HuH-7.5 (cell line): ENCODE measurements around the gene IQCE.

Experiments used
- DNase-seq: peaks from one replicate; pipeline ENCODE4 v3.0.0; 2011; ENCODE audit warnings: low spot score

IQCE gene

DNA sequence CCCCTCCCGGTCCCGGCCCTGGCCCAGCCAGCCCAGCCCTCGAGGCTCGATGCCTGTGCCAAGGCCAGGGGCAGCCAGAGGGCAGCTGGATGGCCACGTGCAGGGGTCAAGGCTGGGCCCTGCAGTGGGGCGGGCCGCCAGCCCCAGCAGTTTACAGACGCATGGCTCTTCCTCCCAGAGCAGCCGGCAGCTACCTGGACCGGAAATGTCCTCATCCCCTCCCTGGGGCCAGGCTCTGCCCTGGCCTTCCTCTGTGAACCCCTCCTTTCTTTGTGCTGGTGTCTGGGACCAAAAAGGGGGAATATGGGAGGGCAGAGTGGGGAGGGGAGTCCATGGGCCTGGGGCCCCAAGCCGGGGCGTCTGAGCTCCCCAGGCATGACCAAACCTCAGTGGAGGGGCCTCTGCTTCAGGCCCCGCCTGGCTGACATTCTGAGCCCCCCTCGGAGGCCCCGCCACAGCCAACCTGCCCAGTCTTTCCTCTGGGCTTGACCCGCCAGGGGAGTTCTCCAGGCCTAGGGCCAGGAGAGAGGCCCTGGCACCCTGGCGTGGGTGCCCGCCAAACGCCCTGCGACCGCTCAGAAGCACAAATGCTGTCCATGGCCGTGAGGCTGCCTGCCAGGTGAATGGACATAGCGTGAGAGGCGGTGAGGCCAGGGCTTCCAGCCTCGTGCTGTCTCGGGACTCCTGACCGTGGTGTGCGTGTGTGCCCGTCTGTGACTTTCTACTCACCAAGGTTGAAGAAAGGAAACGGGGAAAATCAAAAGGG, 104.5 kb downstream of the IQCE start:
- DNase-seq, result no peak

DNA sequence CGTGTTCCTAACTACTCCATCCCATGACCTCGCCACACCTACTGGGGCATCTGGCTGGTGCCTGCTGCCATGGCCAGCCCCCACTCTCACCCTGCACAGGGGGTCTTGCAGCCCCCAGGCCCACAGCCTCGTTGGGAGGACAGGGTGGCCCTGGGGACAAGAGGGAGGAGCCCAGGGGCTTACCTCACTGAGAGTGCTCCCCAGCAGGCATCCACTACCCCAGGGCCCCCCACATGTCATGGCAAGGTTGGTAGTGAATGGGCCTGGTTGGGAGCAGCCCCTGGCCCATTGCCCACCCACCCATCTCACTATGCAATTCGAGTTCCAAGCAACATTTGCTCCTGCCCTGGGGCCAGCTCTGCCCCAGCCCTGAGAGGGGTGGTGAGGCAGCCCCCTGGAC, 105.2 kb downstream of the IQCE start:
- DNase-seq, result no peak
